ENCODE results near the gene CBFA2T2. TPM values are rescaled to one million over a fixed set of nuclear protein-coding genes. Genes with fewer than 3 reads are reported as not detected.

CBFA2T2 gene
- total RNA-seq, 1 donor from 2014 or later: 84.1 TPM

GRCh38 chr20:33686984-33687366 is 197.1 kb downstream of the CBFA2T2 start:
- TF ChIP-seq CTCF (IDR thresholded peaks at IDR 0.05; ENCODE audit: partially characterized antibody, unreplicated experiment): no peak
- peak overlapping the region; percentile 93 for H3K27ac Mint-ChIP-seq (ENCODE audit: unreplicated experiment)
- H3K36me3 Mint-ChIP-seq (ENCODE audit: unreplicated experiment): no peaks in the 10 kb centered on the region
- peak overlapping the region; percentile 86 for H3K4me3 Mint-ChIP-seq (ENCODE audit: unreplicated experiment)
- H3K4me1 Mint-ChIP-seq (ENCODE audit: low read depth, unreplicated experiment): peaks cover 17% of the 10 kb centered on the region
- H3K9me3 Mint-ChIP-seq (ENCODE audit: unreplicated experiment): peaks cover 9% of the 10 kb centered on the region
- no peak for DNase-seq
- H3K27me3 Mint-ChIP-seq (ENCODE audit: unreplicated experiment): peaks cover 14% of the 10 kb centered on the region

GRCh38 chr20:33687370-33687915 is 197.5 kb downstream of the CBFA2T2 start:
- Mint-ChIP-seq H3K4me1 (ENCODE audit: low read depth, unreplicated experiment) (peaks cover 14% of the 10 kb centered on the region), H3K27me3 (ENCODE audit: unreplicated experiment) (peaks cover 14% of the 10 kb centered on the region), H3K36me3 (ENCODE audit: unreplicated experiment) (no peaks in the 10 kb centered on the region), H3K27ac (ENCODE audit: unreplicated experiment) (no peak overlapping the region), H3K4me3 (ENCODE audit: unreplicated experiment) (peak overlapping the region; percentile 86), H3K9me3 (ENCODE audit: unreplicated experiment) (peaks cover 8% of the 10 kb centered on the region)
- TF ChIP-seq CTCF (IDR thresholded peaks at IDR 0.05; ENCODE audit: partially characterized antibody, unreplicated experiment): no peak
- no peak for DNase-seq

- peaks cover 11% of the 10 kb centered on the region for H3K4me1 Mint-ChIP-seq (ENCODE audit: low read depth, unreplicated experiment)
- DNase-seq: no peak
- no peak for TF ChIP-seq CTCF (IDR thresholded peaks at IDR 0.05; ENCODE audit: partially characterized antibody, unreplicated experiment)
- H3K27ac Mint-ChIP-seq (ENCODE audit: unreplicated experiment): no peak overlapping the region
- H3K36me3 Mint-ChIP-seq (ENCODE audit: unreplicated experiment): no peaks in the 10 kb centered on the region
- no peak overlapping the region for H3K4me3 Mint-ChIP-seq (ENCODE audit: unreplicated experiment)
- peaks cover 7% of the 10 kb centered on the region for H3K9me3 Mint-ChIP-seq (ENCODE audit: unreplicated experiment)
- H3K27me3 Mint-ChIP-seq (ENCODE audit: unreplicated experiment): peaks cover 14% of the 10 kb centered on the region
These were observed 198.4 kb downstream of the CBFA2T2 start for GRCh38 chr20:33687993-33688937.

GRCh38 chr20:33688938-33689424 is 199.1 kb downstream of the CBFA2T2 start:
- no peak for DNase-seq
- H3K4me3 Mint-ChIP-seq (ENCODE audit: unreplicated experiment): no peak overlapping the region
- H3K9me3 Mint-ChIP-seq (ENCODE audit: unreplicated experiment): peaks cover 7% of the 10 kb centered on the region
- no peak overlapping the region for H3K27ac Mint-ChIP-seq (ENCODE audit: unreplicated experiment)
- H3K4me1 Mint-ChIP-seq (ENCODE audit: low read depth, unreplicated experiment): peaks cover 16% of the 10 kb centered on the region
- peaks cover 14% of the 10 kb centered on the region for H3K27me3 Mint-ChIP-seq (ENCODE audit: unreplicated experiment)
- TF ChIP-seq CTCF (IDR thresholded peaks at IDR 0.05; ENCODE audit: partially characterized antibody, unreplicated experiment): no peak
- H3K36me3 Mint-ChIP-seq (ENCODE audit: unreplicated experiment): no peaks in the 10 kb centered on the region

GRCh38 chr20:33689493-33689892 is 199.6 kb downstream of the CBFA2T2 start:
- no peak for TF ChIP-seq CTCF (IDR thresholded peaks at IDR 0.05; ENCODE audit: partially characterized antibody, unreplicated experiment)
- Mint-ChIP-seq H3K36me3 (ENCODE audit: unreplicated experiment) (no peaks in the 10 kb centered on the region), H3K4me3 (ENCODE audit: unreplicated experiment) (no peak overlapping the region), H3K9me3 (ENCODE audit: unreplicated experiment) (peaks cover 9% of the 10 kb centered on the region), H3K27ac (ENCODE audit: unreplicated experiment) (no peak overlapping the region), H3K4me1 (ENCODE audit: low read depth, unreplicated experiment) (peaks cover 19% of the 10 kb centered on the region), H3K27me3 (ENCODE audit: unreplicated experiment) (peaks cover 17% of the 10 kb centered on the region)
- DNase-seq: no peak
